GM19025 (cell line): ENCODE data around the gene FNDC3B.

ENCODE experiments used
- ATAC-seq: cut with Tn5 transposase; IDR thresholded peaks from one replicate; pipeline ENCODE4 v1.9.1; 2021; ENCODE audit warnings: mild to moderate bottlenecking, low read depth, moderate library complexity; ENCODE audit not compliant: unreplicated experiment

FNDC3B gene

GRCh38 chr3:172296975-172297332 lies 257.6 kb downstream of the FNDC3B start:
- ATAC-seq, result no peak

GRCh38 chr3:172298247-172298646 lies 258.9 kb downstream of the FNDC3B start:
- no peak for ATAC-seq

GRCh38 chr3:172300187-172300586 lies 260.8 kb downstream of the FNDC3B start:
- no peak for ATAC-seq

GRCh38 chr3:172300862-172301261 lies 261.5 kb downstream of the FNDC3B start:
- no peak for ATAC-seq

- no peak for ATAC-seq
These were observed 262.8 kb downstream of the FNDC3B start for GRCh38 chr3:172302203-172302602.

GRCh38 chr3:172303181-172303580 lies 263.8 kb downstream of the FNDC3B start:
- ATAC-seq, result no peak

GRCh38 chr3:172303941-172304558 lies 264.7 kb downstream of the FNDC3B start:
- ATAC-seq, result no peak

GRCh38 chr3:172305552-172305951 lies 266.2 kb downstream of the FNDC3B start:
- ATAC-seq, result no peak

- no peak for ATAC-seq
These were observed 266.6 kb downstream of the FNDC3B start for GRCh38 chr3:172305974-172306373.

- no peak for ATAC-seq
These were observed 267.8 kb downstream of the FNDC3B start for GRCh38 chr3:172307141-172307560.

GRCh38 chr3:172309059-172309458 lies 269.7 kb downstream of the FNDC3B start:
- ATAC-seq, result no peak

GRCh38 chr3:172309741-172310427 lies 270.5 kb downstream of the FNDC3B start:
- no peak for ATAC-seq

GRCh38 chr3:172310428-172310760 lies 271.0 kb downstream of the FNDC3B start:
- ATAC-seq, result no peak

GRCh38 chr3:172311217-172311616 lies 271.8 kb downstream of the FNDC3B start:
- ATAC-seq, result no peak

GRCh38 chr3:172312001-172312400 lies 272.6 kb downstream of the FNDC3B start:
- ATAC-seq, result no peak

GRCh38 chr3:172312711-172313110 lies 273.3 kb downstream of the FNDC3B start:
- no peak for ATAC-seq

GRCh38 chr3:172313671-172314070 lies 274.3 kb downstream of the FNDC3B start:
- no peak for ATAC-seq

- ATAC-seq, result no peak
These were observed 275.3 kb downstream of the FNDC3B start for GRCh38 chr3:172314591-172315160.

GRCh38 chr3:172315401-172316091 lies 276.2 kb downstream of the FNDC3B start:
- ATAC-seq, result no peak

GRCh38 chr3:172316758-172317157 lies 277.4 kb downstream of the FNDC3B start:
- ATAC-seq, result no peak

GRCh38 chr3:172317481-172317880 lies 278.1 kb downstream of the FNDC3B start:
- no peak for ATAC-seq

- peak; percentile 57 for ATAC-seq
These were observed 278.6 kb downstream of the FNDC3B start for GRCh38 chr3:172317984-172318383.
